ENCODE measurements around the gene CARD8. TPM values are rescaled to one million over a fixed set of nuclear protein-coding genes. Genes with fewer than 3 reads are reported as not detected.

The CARD8 gene
- total RNA-seq, 1 experiment from 2014 or later, result 32.3 TPM

GRCh38 chr19:48190288-48190884, 65.3 kb downstream of the CARD8 start:
- Mint-ChIP-seq H3K9me3 (ENCODE audit: low read depth, unreplicated experiment) (no peaks in the 10 kb centered on the region), H3K27me3 (ENCODE audit: unreplicated experiment) (no peaks in the 10 kb centered on the region), H3K27ac (ENCODE audit: unreplicated experiment) (no peak overlapping the region), H3K4me3 (ENCODE audit: low read depth, unreplicated experiment) (no peak overlapping the region), H3K4me1 (ENCODE audit: low read depth, unreplicated experiment) (no peaks in the 10 kb centered on the region), H3K36me3 (ENCODE audit: insufficient read depth, unreplicated experiment) (peaks cover 12% of the 10 kb centered on the region)
- peak; percentile 86 for DNase-seq
- TF ChIP-seq CTCF (IDR thresholded peaks at IDR 0.05; ENCODE audit: unreplicated experiment), result peak; percentile 49
- intact Hi-C loops (cut with micrococcal nuclease; ENCODE audit: unreplicated experiment), result no loop called here
- CTCF ChIA-PET, result interaction anchor here (0.6 to 1.3 kb wide), 5 partner anchors 13 to 201 kb away, joined by 3 to 6 read pairs (median 3); no protein-coding TSS in a partner anchor
- BruUV-seq (replicated peaks), result no TSS peak

- Mint-ChIP-seq H3K27ac (ENCODE audit: unreplicated experiment) (no peak overlapping the region), H3K4me1 (ENCODE audit: low read depth, unreplicated experiment) (no peaks in the 10 kb centered on the region), H3K36me3 (ENCODE audit: insufficient read depth, unreplicated experiment) (peaks cover 19% of the 10 kb centered on the region), H3K27me3 (ENCODE audit: unreplicated experiment) (no peaks in the 10 kb centered on the region), H3K4me3 (ENCODE audit: low read depth, unreplicated experiment) (no peak overlapping the region), H3K9me3 (ENCODE audit: low read depth, unreplicated experiment) (no peaks in the 10 kb centered on the region)
- intact Hi-C loops (cut with micrococcal nuclease; ENCODE audit: unreplicated experiment), result no loop called here
- CTCF ChIA-PET, result no interaction called here
- TF ChIP-seq CTCF (IDR thresholded peaks at IDR 0.05; ENCODE audit: unreplicated experiment), result no peak
- BruUV-seq (replicated peaks), result no TSS peak
- DNase-seq, result no peak
Observed at GRCh38 chr19:48186541-48186991, 69.1 kb downstream of the CARD8 start.

GRCh38 chr19:48186015-48186414, 69.7 kb downstream of the CARD8 start:
- intact Hi-C loops (cut with micrococcal nuclease; ENCODE audit: unreplicated experiment), result no loop called here
- no peaks in the 10 kb centered on the region for H3K27me3 Mint-ChIP-seq (ENCODE audit: unreplicated experiment)
- H3K36me3 Mint-ChIP-seq (ENCODE audit: insufficient read depth, unreplicated experiment), result peaks cover 19% of the 10 kb centered on the region
- BruUV-seq (replicated peaks), result no TSS peak
- no peak overlapping the region for H3K27ac Mint-ChIP-seq (ENCODE audit: unreplicated experiment)
- H3K4me1 Mint-ChIP-seq (ENCODE audit: low read depth, unreplicated experiment), result no peaks in the 10 kb centered on the region
- no peak overlapping the region for H3K4me3 Mint-ChIP-seq (ENCODE audit: low read depth, unreplicated experiment)
- no peak for TF ChIP-seq CTCF (IDR thresholded peaks at IDR 0.05; ENCODE audit: unreplicated experiment)
- CTCF ChIA-PET, result no interaction called here
- DNase-seq, result no peak
- H3K9me3 Mint-ChIP-seq (ENCODE audit: low read depth, unreplicated experiment), result no peaks in the 10 kb centered on the region

- Mint-ChIP-seq H3K27ac (ENCODE audit: unreplicated experiment) (no peak overlapping the region), H3K4me3 (ENCODE audit: low read depth, unreplicated experiment) (no peak overlapping the region), H3K27me3 (ENCODE audit: unreplicated experiment) (no peaks in the 10 kb centered on the region), H3K36me3 (ENCODE audit: insufficient read depth, unreplicated experiment) (peaks cover 24% of the 10 kb centered on the region), H3K4me1 (ENCODE audit: low read depth, unreplicated experiment) (no peaks in the 10 kb centered on the region), H3K9me3 (ENCODE audit: low read depth, unreplicated experiment) (no peaks in the 10 kb centered on the region)
- DNase-seq, result no peak
- intact Hi-C loops (cut with micrococcal nuclease; ENCODE audit: unreplicated experiment), result no loop called here
- TF ChIP-seq CTCF (IDR thresholded peaks at IDR 0.05; ENCODE audit: unreplicated experiment), result no peak
- BruUV-seq (replicated peaks), result TSS peak; percentile 11
- CTCF ChIA-PET, result no interaction called here
Observed at GRCh38 chr19:48183356-48183755, 72.4 kb downstream of the CARD8 start.

Measured in Calu3 (cell line).